Middle frontal gyrus (tissue), 1 donor: Measurements from ENCODE around the gene NKPD1.

Experiments
- DNase-seq: peaks from one replicate; pipeline ENCODE4 v3.0.0-alpha.2; 2015; ENCODE audit warnings: low spot score; ENCODE audit errors: extremely low spot score

NKPD1 gene

GRCh38 chr19:45172611-45173208 is 11.9 kb upstream of the NKPD1 start:
- no peak for DNase-seq

- no peak for DNase-seq
These were observed 11.4 kb upstream of the NKPD1 start for GRCh38 chr19:45172173-45172572.

GRCh38 chr19:45171211-45171623 is 10.4 kb upstream of the NKPD1 start:
- no peak for DNase-seq

- DNase-seq = no peak
These were observed 9.6 kb upstream of the NKPD1 start for GRCh38 chr19:45170146-45171106.

- no peak for DNase-seq
These were observed 8.8 kb upstream of the NKPD1 start for GRCh38 chr19:45169602-45170001.

- DNase-seq = no peak
These were observed 8.1 kb upstream of the NKPD1 start for GRCh38 chr19:45168767-45169351.

GRCh38 chr19:45166723-45167252 is 6.0 kb upstream of the NKPD1 start:
- no peak for DNase-seq

GRCh38 chr19:45164577-45165335 is 4.0 kb upstream of the NKPD1 start:
- DNase-seq = no peak

- no peak for DNase-seq
These were observed 3.1 kb upstream of the NKPD1 start for GRCh38 chr19:45163751-45164460.

- no peak for DNase-seq
These were observed 2.4 kb upstream of the NKPD1 start for GRCh38 chr19:45163156-45163555.

GRCh38 chr19:45162608-45163143 is 1.9 kb upstream of the NKPD1 start:
- DNase-seq = no peak

GRCh38 chr19:45161738-45162607 is 1.2 kb upstream of the NKPD1 start:
- DNase-seq = no peak

GRCh38 chr19:45159971-45160324 is 834 bp downstream of the NKPD1 start:
- DNase-seq = no peak

- DNase-seq = no peak
These were observed 1.4 kb downstream of the NKPD1 start for GRCh38 chr19:45159210-45159970.

- no peak for DNase-seq
These were observed 2.1 kb downstream of the NKPD1 start for GRCh38 chr19:45158503-45159209.

- no peak for DNase-seq
These were observed 4.0 kb downstream of the NKPD1 start for GRCh38 chr19:45156751-45157150.

- no peak for DNase-seq
These were observed 4.7 kb downstream of the NKPD1 start for GRCh38 chr19:45156011-45156630.
